Peyer's patch (tissue), 4 donors: ENCODE measurements around the gene TPCN2.

Experiments used
- POLR2A ChIP-seq, 2 donors: fragments of 450-650 bp; IDR thresholded peaks; one replicate each; pipeline ENCODE4 v1.5.1; 2017; ENCODE audit warnings: antibody characterized with exemption in 2 of 2, mild to moderate bottlenecking in 2 of 2, moderate library complexity in 2 of 2
- TF ChIP-seq, protein P1 (sequence below), 6 experiments: fragments of 450-650 bp in 4 of 6; fragments of 200-600 bp in 2 of 6; sonication (generic) in 1 of 6; IDR thresholded peaks; one replicate each; pipeline ENCODE4 v1.5.1; 2017 to 2019; ENCODE audit warnings: antibody characterized with exemption in 6 of 6, mild to moderate bottlenecking in 3 of 6, moderate library complexity in 1 of 6

DNA sequence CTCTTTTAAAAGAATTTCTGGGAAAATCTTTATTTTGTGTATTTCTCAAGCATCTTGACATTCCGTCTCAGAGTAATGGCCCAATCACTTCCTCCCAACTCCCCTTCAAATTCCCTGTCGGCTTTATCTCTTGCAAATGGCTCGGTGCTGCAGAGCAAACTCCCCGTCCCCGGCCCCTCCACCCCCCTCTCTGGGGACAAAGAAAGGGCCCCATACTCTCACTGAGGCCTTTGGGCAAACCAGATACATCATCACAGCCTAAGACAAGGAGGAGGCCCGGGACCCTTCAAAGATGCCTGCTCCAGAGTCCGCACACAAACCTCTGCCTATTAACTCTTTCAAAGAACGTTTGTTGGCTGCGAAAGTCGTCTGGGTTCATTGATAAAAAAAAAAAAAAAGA, 103.1 kb downstream of the TPCN2 start:
- TF ChIP-seq, protein P1, sequence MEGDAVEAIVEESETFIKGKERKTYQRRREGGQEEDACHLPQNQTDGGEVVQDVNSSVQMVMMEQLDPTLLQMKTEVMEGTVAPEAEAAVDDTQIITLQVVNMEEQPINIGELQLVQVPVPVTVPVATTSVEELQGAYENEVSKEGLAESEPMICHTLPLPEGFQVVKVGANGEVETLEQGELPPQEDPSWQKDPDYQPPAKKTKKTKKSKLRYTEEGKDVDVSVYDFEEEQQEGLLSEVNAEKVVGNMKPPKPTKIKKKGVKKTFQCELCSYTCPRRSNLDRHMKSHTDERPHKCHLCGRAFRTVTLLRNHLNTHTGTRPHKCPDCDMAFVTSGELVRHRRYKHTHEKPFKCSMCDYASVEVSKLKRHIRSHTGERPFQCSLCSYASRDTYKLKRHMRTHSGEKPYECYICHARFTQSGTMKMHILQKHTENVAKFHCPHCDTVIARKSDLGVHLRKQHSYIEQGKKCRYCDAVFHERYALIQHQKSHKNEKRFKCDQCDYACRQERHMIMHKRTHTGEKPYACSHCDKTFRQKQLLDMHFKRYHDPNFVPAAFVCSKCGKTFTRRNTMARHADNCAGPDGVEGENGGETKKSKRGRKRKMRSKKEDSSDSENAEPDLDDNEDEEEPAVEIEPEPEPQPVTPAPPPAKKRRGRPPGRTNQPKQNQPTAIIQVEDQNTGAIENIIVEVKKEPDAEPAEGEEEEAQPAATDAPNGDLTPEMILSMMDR (IDR thresholded peaks at IDR 0.05), result no peak
- no peak for TF ChIP-seq POLR2A (IDR thresholded peaks at IDR 0.05)
